Caco-2 (cell line): ENCODE results near the gene CDH13. TPM values are rescaled to one million over a fixed set of nuclear protein-coding genes. Genes with fewer than 3 reads are reported as not detected.

ENCODE experiments used
- BruUV-seq: library from RNA; stranded (reverse); fragments of 400-500 nt; replicated peaks from 2 replicates; lab custom pipeline; 2021; lab: Mats Ljungman, UMichigan
- CTCF ChIA-PET: fragments of 300-600 bp; sonication (Branson Sonifier 250); formaldehyde crosslinking; loops from one replicate; lab custom pipeline; 2022; ENCODE audit warnings: antibody characterized with exemption; lab: Charles Lee
- POLR2A ChIA-PET: fragments of 300-600 bp; sonication (Branson Sonifier 250); formaldehyde crosslinking; loops from one replicate; lab custom pipeline; 2022; ENCODE audit warnings: antibody characterized with exemption; lab: Charles Lee
- DNase-seq, 2 experiments: peaks; one replicate each; pipeline versions ENCODE4 v3.0.0 to v3.0.0-alpha.2; 2020 to 2022
- H3K27me3 ChIP-seq: replicated peaks from 2 replicates; pipeline ENCODE4 v1.6.0; 2011; ENCODE audit warnings: low read length; ENCODE audit not compliant: control insufficient read depth, insufficient read depth
- H3K36me3 ChIP-seq: 2 replicates; pipeline ENCODE4 v1.5.1; 2011; ENCODE audit warnings: low read length; ENCODE audit not compliant: control insufficient read depth, insufficient read depth
- H3K4me1 ChIP-seq: fragments of 250-450 bp; sonication (Bioruptor Pico); 2 replicates; pipeline ENCODE4 v1.5.1; 2020; ENCODE audit warnings: mild to moderate bottlenecking
- H3K4me3 ChIP-seq: 2 replicates; pipeline ENCODE4 v1.5.1; 2011; ENCODE audit warnings: low read depth, mild to moderate bottlenecking, control low read depth, low read length
- H3K9me3 ChIP-seq: fragments of 250-450 bp; sonication (Bioruptor Pico); 2 replicates; pipeline ENCODE4 v1.5.1; 2020; ENCODE audit warnings: mild to moderate bottlenecking, moderate library complexity
- H3K27ac Mint-ChIP-seq: one replicate; pipeline ENCODE4 v1.8.0; 2022; ENCODE audit warnings: mixed read lengths; ENCODE audit not compliant: unreplicated experiment
- H3K27me3 Mint-ChIP-seq: one replicate; pipeline ENCODE4 v1.8.0; 2022; ENCODE audit warnings: mixed read lengths; ENCODE audit not compliant: insufficient read depth, unreplicated experiment
- H3K36me3 Mint-ChIP-seq: one replicate; pipeline ENCODE4 v1.8.0; 2022; ENCODE audit warnings: mild to moderate bottlenecking, mixed read lengths; ENCODE audit not compliant: insufficient read depth, unreplicated experiment
- H3K4me1 Mint-ChIP-seq: one replicate; pipeline ENCODE4 v1.8.0; 2022; ENCODE audit warnings: low read depth, mixed read lengths; ENCODE audit not compliant: unreplicated experiment
- H3K4me3 Mint-ChIP-seq: one replicate; pipeline ENCODE4 v1.8.0; 2022; ENCODE audit warnings: mild to moderate bottlenecking, moderate library complexity, mixed read lengths; ENCODE audit not compliant: unreplicated experiment
- H3K9me3 Mint-ChIP-seq: one replicate; pipeline ENCODE4 v1.8.0; 2022; ENCODE audit warnings: mixed read lengths; ENCODE audit not compliant: unreplicated experiment
- intact Hi-C: fragments of 100-400 bp; cut with micrococcal nuclease; formaldehyde crosslinking; loops from one replicate; pipeline ENCODE4 v1.10.0; 2022; ENCODE audit not compliant: unreplicated experiment
- total RNA-seq: library from RNA; stranded (reverse); gene quantifications from 2 replicates; pipeline ENCODE4 v1.2.3, GENCODE V29; 2022
- TF ChIP-seq, protein P1 (sequence below), 2 experiments: fragments of 200-600 bp in 1 of 2; IDR thresholded peaks; 1 replicate in 1 of 2; 2 replicates in 1 of 2; pipeline versions ENCODE4 v1.5.1 to v1.8.0; 2011 to 2022; ENCODE audit warnings: antibody characterized with exemption in 1 of 2, control low read depth in 1 of 2, inconsistent platforms in 1 of 2, low read depth in 1 of 2, low read length in 1 of 2, mild to moderate bottlenecking in 1 of 2, moderate library complexity in 1 of 2; ENCODE audit not compliant: insufficient read depth in 1 of 2, severe bottlenecking in 1 of 2, unreplicated experiment in 1 of 2

CDH13 gene
- total RNA-seq, 1 experiment from 2014 or later, result 2.2 TPM

DNA sequence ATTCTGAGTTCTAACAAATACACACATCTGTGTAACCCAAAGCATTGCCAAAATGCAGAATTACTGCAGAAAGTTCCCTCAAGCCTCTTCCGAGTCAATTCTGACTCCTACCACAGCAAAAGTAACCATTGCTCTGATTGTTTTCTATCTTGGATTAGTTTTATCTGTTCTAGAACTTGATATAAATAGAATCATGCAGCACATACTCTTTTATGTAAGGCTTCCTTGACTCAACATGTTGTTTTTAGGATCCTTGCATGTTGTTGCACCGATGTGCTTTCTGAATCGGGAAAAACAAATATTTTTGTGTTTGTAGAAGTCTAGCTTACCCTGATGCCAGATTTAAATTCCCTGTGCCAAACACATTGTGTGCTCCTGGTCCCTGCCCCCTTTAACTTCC lies 140.4 kb downstream of the CDH13 start:
- no peak overlapping the region for H3K4me3 ChIP-seq
- H3K9me3 ChIP-seq, result no peaks in the 10 kb centered on the region
- BruUV-seq, result no TSS peak
- H3K4me3 Mint-ChIP-seq, result no peak overlapping the region
- H3K27ac Mint-ChIP-seq, result no peak overlapping the region
- no peaks in the 10 kb centered on the region for H3K36me3 Mint-ChIP-seq
- peaks cover 1% of the 10 kb centered on the region; the same call in 1 of the 2 replicates for H3K27me3 ChIP-seq
- H3K4me1 ChIP-seq, result no peaks in the 10 kb centered on the region
- DNase-seq, result no peak
- POLR2A ChIA-PET, result no interaction called here
- no peaks in the 10 kb centered on the region for H3K36me3 ChIP-seq
- CTCF ChIA-PET, result no interaction called here
- TF ChIP-seq, protein P1, sequence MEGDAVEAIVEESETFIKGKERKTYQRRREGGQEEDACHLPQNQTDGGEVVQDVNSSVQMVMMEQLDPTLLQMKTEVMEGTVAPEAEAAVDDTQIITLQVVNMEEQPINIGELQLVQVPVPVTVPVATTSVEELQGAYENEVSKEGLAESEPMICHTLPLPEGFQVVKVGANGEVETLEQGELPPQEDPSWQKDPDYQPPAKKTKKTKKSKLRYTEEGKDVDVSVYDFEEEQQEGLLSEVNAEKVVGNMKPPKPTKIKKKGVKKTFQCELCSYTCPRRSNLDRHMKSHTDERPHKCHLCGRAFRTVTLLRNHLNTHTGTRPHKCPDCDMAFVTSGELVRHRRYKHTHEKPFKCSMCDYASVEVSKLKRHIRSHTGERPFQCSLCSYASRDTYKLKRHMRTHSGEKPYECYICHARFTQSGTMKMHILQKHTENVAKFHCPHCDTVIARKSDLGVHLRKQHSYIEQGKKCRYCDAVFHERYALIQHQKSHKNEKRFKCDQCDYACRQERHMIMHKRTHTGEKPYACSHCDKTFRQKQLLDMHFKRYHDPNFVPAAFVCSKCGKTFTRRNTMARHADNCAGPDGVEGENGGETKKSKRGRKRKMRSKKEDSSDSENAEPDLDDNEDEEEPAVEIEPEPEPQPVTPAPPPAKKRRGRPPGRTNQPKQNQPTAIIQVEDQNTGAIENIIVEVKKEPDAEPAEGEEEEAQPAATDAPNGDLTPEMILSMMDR (IDR thresholded peaks at IDR 0.05; ENCODE audit: insufficient read depth in 1 of 2, low read depth in 1 of 2, low read length in 1 of 2, severe bottlenecking in 1 of 2, unreplicated experiment in 1 of 2), result no peak
- H3K4me1 Mint-ChIP-seq, result no peaks in the 10 kb centered on the region
- no peaks in the 10 kb centered on the region for H3K9me3 Mint-ChIP-seq
- H3K27me3 Mint-ChIP-seq, result peaks cover 26% of the 10 kb centered on the region
- intact Hi-C loops, result no loop called here

DNA sequence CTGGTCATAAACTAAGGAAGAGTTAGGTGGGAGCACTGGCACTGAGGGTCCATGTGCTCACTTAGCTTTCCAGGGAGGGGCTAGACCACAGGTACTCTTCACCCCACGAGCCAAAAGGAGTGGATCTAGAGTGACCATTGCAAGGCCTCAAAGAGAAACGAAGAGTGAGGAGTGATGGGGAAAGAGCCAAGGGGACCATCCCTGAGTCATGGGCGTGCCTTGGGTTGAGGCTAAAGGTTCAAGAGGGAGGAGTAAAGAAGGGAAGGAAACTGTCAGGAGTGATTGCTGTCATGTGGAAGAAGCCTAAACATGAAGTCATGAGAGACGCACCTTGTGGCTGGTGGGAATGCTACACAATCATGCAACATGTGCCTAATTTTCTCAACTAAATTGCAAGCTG lies 141.0 kb downstream of the CDH13 start:
- no peak overlapping the region for H3K27ac Mint-ChIP-seq
- H3K9me3 Mint-ChIP-seq, result no peaks in the 10 kb centered on the region
- no peaks in the 10 kb centered on the region for H3K4me1 Mint-ChIP-seq

DNA sequence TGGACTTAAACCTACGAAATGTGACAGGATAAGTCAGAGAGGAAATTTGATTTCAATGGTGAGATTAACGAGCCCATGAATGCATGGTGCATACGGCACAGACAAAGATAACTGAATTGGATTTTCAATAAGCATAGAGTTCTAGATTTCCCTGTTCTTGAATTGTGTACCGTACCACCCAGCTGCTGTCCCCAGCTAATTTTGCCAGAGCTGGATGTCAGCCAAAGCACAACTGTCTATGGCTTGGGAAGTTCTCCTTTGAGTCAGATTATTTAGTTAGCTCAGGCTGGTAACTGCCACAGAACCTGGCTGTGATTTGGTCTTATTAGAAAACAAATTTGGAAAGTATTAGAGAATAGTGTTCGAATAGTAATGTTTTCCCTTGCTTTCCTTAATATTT lies 143.1 kb downstream of the CDH13 start:
- intact Hi-C loops, result no loop called here
- no peak overlapping the region for H3K4me3 ChIP-seq
- Mint-ChIP-seq H3K27me3 (peaks cover 28% of the 10 kb centered on the region), H3K27ac (no peak overlapping the region), H3K4me3 (no peak overlapping the region), H3K9me3 (no peaks in the 10 kb centered on the region), H3K4me1 (no peaks in the 10 kb centered on the region), H3K36me3 (no peaks in the 10 kb centered on the region)
- H3K27me3 ChIP-seq, result peaks cover 1% of the 10 kb centered on the region; the same call in 1 of the 2 replicates
- no peaks in the 10 kb centered on the region for H3K4me1 ChIP-seq
- CTCF ChIA-PET, result no interaction called here
- H3K9me3 ChIP-seq, result no peaks in the 10 kb centered on the region
- POLR2A ChIA-PET, result no interaction called here
- no peak for DNase-seq
- H3K36me3 ChIP-seq, result no peaks in the 10 kb centered on the region
- TF ChIP-seq, protein P1 (IDR thresholded peaks at IDR 0.05; ENCODE audit: insufficient read depth in 1 of 2, low read depth in 1 of 2, low read length in 1 of 2, severe bottlenecking in 1 of 2, unreplicated experiment in 1 of 2), result no peak
- BruUV-seq, result no TSS peak

More for the DNA sequence above, 141.0 kb downstream of the CDH13 start:
- Mint-ChIP-seq H3K4me3 (no peak overlapping the region), H3K27me3 (peaks cover 24% of the 10 kb centered on the region), H3K36me3 (no peaks in the 10 kb centered on the region)
- no peaks in the 10 kb centered on the region for H3K9me3 ChIP-seq
- H3K27me3 ChIP-seq, result peaks cover 1% of the 10 kb centered on the region; the same call in 1 of the 2 replicates
- no peak for DNase-seq
- no peak overlapping the region for H3K4me3 ChIP-seq
- TF ChIP-seq, protein P1 (IDR thresholded peaks at IDR 0.05; ENCODE audit: insufficient read depth in 1 of 2, low read depth in 1 of 2, low read length in 1 of 2, severe bottlenecking in 1 of 2, unreplicated experiment in 1 of 2), result no peak
- H3K36me3 ChIP-seq, result no peaks in the 10 kb centered on the region
- CTCF ChIA-PET, result no interaction called here
- BruUV-seq, result no TSS peak
- no peaks in the 10 kb centered on the region for H3K4me1 ChIP-seq
- POLR2A ChIA-PET, result no interaction called here
- intact Hi-C loops, result no loop called here
